HG03280 (cell line): ENCODE results near the gene FOXM1.
A peak's percentile ranks its signal among the peaks of the same experiment; 100 is the strongest.
"Not testable (repeated sequence)": the region's sequence is repeated elsewhere in the genome, so short reads cannot be mapped to it uniquely, and the experiment has no call there.

Experiments used
- ATAC-seq: cut with Tn5 transposase; IDR thresholded peaks from one replicate; pipeline ENCODE4 v1.9.1; 2021; ENCODE audit warnings: mild to moderate bottlenecking, moderate library complexity; ENCODE audit not compliant: unreplicated experiment

The FOXM1 gene

DNA sequence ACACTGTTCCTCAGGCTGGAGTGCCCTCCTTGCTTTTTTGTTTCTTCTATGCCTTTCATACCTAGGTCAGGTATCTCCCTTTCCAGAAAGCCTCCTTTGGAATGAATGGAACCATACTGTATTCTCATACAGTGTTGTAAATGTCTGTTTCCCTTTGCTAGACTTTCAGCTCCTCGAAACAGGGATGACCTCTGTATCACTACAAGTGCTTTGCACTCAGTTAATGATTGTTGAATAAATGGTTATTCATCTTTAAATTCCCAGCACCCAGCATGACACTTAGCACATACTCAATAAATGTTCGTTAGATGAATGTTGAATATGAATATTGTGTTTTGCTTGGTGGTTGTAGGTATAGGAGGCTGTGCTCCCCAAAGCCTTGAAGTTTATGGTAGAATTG, 7.8 kb upstream of the FOXM1 start:
- ATAC-seq, result no peak

- ATAC-seq, result no peak
Measured at GRCh38 chr12:2879853-2880252, 2.9 kb upstream of the FOXM1 start.

DNA sequence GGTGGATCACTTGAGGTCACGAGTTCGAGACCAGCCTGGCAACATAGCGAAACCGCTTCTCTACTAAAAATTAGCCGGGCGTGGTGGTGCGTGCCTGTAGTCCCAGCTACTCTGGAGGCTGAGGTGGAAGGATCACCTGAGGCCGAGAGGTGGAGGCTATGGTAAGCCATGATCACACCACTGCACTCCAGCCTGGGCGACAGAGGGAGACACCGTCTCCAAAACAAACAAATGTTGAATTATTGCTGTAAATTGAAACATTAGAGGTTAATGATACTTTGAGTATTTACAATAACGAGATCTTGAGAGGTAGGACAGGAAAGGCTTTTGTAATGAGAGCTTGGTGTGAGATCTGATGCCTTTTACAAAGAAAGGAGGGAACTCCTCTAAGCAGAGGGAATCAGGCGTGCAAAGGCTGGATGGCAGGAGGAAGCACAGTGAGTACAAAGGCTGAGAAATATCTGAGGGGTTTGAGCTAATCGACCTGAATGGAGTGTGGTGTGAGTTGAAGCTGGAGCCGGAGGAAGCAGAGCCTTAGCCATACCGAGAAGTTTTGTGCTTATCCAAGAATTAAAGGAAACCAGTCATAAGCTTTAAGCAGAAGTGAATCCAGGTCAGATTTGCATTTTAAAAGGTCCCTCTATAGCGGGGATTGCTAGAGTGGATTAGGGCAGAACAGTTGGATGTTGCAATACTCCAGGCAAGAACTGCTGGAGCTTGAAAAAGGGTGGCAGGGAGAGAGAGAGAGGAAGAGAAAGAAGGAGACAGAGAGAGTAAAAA, 1.2 kb upstream of the FOXM1 start:
- ATAC-seq, result no peak

GRCh38 chr12:2876431-2877046, 435 bp downstream of the FOXM1 start:
- ATAC-seq, result peak; percentile 15

DNA sequence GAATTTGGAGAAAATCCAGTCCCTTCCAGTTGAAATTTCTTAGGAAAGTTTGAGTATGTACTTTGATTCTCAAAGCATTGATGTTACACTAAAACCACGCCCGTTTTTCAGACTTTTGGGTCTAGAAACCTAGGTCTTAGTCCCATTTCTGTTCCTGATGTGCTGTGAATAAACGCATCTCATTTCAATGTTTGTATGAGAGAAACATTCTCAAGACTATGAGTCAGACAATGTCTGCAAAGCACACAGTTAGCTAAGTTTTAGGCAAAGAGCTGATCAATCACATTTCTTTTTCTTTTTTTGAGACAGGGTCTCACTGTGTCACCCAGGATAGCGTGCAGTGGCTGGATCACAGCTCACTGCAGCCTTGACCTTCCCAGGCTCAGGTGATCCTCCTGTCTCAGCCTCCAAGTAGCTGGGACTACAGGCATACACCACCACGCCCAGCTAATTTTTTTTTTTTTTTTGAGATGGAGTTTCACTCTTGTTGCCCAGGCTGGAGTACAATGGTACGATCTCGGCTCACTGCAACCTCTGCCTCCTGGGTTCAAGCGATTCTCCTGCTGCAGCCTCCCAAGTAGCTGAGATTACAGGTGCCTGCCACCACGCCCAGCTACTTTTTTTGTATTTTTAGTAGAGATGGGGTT, 7.9 kb downstream of the FOXM1 start:
- not testable (repeated sequence) for ATAC-seq

- no peak for ATAC-seq
Measured at GRCh38 chr12:2864198-2864597, 12.8 kb downstream of the FOXM1 start.

- not testable (repeated sequence) for ATAC-seq
Measured at GRCh38 chr12:2863402-2863801, 13.6 kb downstream of the FOXM1 start.

GRCh38 chr12:2862876-2863275, 14.1 kb downstream of the FOXM1 start:
- no peak for ATAC-seq

DNA sequence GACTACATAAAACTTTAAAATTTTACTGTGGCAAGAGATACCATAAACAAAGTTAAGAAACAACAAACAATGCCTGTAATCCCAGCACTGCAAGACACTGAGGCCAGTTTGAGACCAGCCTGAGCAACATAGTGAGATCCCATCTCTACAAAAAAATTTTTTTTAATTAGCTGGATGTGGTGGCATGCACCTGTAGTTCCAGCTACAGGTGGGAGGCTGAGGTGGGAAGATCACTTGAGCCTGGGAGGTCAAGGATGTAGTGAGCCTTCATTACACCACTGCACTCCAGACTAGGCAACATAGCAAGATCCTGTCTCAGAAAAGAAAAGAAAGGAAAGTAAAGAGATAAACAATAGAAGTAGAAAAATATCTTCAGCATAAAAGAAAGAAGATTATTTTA, 16.8 kb downstream of the FOXM1 start:
- ATAC-seq, result no peak

DNA sequence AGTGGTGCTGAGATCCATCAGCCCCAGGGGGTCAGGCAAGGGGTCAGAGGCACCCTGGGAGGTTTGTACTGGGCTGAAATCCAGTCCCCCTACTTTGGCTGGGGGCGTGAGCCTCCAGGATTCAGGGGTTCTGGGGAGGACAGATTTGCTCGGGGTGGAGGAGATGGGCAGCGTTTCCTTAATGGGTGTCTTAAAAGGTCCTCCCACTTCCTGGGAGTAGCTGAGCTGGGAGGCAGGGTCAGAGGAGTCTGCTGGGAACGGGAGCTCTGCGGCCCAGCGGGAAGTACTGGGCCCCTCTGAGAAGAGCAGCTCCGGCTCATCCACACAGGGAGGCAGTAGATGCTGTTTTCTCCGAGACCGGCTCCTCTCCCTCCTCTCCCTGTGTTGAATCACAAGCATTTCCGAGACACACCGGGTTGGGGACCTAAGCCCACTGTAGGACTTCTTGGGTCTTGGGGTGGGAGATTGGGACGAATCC, 18.0 kb downstream of the FOXM1 start:
- no peak for ATAC-seq

DNA sequence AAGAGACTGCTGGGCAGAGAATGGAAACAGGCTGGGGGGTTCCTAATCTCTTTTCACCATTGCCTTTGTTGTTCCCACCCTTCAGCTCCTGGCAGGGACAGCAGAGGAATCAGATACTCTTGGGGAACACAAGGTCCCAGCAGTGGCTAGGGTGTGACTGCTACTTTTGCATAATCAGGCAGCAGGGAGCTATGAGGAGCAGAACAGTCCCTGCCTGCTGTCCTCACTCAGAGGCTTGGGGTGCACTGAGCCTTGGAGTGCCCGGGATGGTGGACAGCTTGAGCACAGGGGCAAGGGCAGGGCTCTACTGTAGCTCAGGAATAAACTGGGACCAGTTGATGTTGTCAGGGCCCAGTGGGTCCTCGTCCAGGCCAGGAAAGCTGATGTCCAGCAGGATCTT, 18.6 kb downstream of the FOXM1 start:
- no peak for ATAC-seq

- no peak for ATAC-seq
Measured at GRCh38 chr12:2857576-2857975, 19.4 kb downstream of the FOXM1 start.

DNA sequence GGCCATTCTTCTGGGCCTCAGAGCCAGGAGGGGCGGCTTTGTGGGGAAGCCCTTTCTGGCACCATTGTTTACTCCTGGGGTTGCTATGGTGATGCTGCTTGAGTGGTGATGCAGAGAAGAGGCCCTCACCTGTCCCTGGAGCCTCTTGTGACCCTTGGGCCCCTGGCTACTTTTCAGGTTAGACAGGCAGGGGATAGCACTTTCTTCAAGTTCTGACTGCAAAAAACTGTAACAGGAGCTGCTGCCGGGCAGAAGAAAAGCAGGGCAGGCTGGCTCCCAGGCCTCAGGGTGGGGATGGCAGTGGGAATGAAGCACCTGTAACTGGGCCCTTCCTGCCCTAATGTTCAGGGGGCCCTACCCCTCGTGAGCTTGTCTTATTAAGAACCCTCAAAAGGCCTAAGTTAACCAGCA, 19.9 kb downstream of the FOXM1 start, which contains the start of gene TEX52:
TEX52 (minus strand) TSS at position 19 of the 411 bp plus-strand sequence; CDS start at position 6, 13 bp downstream.
- no peak for ATAC-seq

DNA sequence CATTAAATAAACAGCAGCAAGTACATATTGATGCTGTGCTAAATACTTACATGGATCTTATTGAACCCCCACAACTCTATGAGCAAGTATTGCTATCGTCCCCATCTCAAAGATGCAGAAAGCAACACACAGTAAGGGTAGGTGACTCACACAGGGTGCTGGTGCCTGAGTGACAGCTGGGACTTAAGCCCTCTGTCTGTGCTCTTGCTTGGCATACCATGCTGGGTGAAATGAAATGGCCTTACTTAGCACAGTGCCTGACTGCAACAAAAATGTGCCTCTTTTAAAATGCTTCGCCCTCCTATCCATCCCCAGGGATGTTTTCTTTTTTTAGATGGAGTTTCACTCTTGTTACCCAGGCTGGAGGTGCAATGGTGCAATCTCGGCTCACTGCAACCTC, 20.9 kb downstream of the FOXM1 start:
- ATAC-seq, result no peak

DNA sequence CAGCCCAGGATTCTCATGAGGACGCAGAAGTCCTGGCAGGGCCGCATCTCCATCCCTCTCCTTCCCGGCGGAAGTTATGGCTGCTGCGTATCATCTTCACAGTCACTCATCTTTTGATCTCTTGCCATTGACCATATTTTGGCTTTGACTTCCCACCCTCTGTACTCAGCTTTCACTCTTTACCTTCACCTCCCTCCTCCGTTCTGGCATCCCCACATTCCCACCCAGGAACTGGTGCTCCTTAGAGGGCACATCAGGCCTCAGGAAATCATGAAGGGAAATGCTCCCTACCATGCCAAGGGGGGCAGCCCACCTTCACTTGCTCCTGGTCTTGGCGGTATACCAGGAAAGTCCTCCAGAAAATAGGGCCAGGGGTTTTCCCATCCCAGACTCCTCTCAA, 21.4 kb downstream of the FOXM1 start:
- no peak for ATAC-seq

GRCh38 chr12:2854669-2855453, 22.1 kb downstream of the FOXM1 start:
- no peak for ATAC-seq

GRCh38 chr12:2853626-2854025, 23.3 kb downstream of the FOXM1 start:
- no peak for ATAC-seq

GRCh38 chr12:2851931-2852330, 25.0 kb downstream of the FOXM1 start:
- ATAC-seq, result no peak

GRCh38 chr12:2845280-2845679, 31.7 kb downstream of the FOXM1 start:
- ATAC-seq, result no peak

DNA sequence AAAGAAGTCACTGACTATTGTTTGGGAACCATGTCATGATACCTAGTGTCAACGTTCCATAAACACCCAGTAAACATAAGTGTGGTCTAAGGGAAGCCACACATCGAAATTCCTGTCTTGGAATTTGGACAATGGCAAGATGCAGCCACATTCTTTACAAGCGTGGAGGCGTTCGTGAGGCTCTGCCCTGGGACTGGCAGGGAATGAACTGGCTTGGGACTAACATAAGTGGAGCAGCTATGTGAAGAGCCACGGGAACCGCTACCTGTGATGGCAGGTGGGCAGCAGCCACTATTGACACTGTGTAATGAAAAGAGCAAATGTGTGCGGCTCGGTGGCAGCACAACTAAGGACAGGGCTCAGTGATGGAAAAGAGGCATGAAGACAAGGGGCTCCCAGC, 32.2 kb downstream of the FOXM1 start:
- no peak for ATAC-seq

GRCh38 chr12:2842948-2843347, 34.0 kb downstream of the FOXM1 start:
- ATAC-seq, result no peak
